Uterus (tissue), 2 donors: Measurements from ENCODE around the gene CXXC5.

Source experiments
- POLR2A ChIP-seq, 2 donors: fragments of 450-650 bp; IDR thresholded peaks; one replicate each; pipeline ENCODE4 v1.6.1; 2016; ENCODE audit warnings: antibody characterized with exemption in 2 of 2, mild to moderate bottlenecking in 1 of 2, moderate library complexity in 1 of 2
- TF ChIP-seq, protein P1 (sequence below), 4 experiments: fragments of 200-600 bp in 2 of 4; fragments of 450-650 bp in 2 of 4; sonication (generic) in 2 of 4; IDR thresholded peaks; one replicate each; pipeline ENCODE4 v1.5.1; 2016 to 2019; ENCODE audit warnings: antibody characterized with exemption in 4 of 4, mild to moderate bottlenecking in 2 of 4, moderate library complexity in 1 of 4

DNA sequence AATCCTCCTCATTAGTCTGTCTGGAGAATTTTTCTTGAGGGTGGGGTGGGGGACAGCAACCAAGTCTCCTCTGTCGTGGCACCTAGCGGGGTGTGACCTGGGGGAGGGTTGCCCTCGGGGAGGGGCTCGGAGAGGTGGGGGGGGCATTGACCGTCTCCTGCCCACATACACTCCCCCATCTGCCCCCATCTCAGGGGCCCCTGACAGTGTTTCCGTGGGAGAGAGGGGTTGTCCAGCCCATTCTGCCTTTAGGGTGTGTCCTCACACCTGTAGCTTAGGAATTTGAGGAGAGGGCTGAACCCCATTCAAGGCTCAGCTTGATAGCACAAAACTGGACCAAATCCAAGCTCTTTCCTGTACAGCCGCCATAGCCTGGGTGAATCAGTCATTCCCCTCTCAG, 5.9 kb upstream of the CXXC5 start:
- TF ChIP-seq, protein P1, sequence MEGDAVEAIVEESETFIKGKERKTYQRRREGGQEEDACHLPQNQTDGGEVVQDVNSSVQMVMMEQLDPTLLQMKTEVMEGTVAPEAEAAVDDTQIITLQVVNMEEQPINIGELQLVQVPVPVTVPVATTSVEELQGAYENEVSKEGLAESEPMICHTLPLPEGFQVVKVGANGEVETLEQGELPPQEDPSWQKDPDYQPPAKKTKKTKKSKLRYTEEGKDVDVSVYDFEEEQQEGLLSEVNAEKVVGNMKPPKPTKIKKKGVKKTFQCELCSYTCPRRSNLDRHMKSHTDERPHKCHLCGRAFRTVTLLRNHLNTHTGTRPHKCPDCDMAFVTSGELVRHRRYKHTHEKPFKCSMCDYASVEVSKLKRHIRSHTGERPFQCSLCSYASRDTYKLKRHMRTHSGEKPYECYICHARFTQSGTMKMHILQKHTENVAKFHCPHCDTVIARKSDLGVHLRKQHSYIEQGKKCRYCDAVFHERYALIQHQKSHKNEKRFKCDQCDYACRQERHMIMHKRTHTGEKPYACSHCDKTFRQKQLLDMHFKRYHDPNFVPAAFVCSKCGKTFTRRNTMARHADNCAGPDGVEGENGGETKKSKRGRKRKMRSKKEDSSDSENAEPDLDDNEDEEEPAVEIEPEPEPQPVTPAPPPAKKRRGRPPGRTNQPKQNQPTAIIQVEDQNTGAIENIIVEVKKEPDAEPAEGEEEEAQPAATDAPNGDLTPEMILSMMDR (IDR thresholded peaks at IDR 0.05) = no peak
- TF ChIP-seq POLR2A (IDR thresholded peaks at IDR 0.05) = no peak
